Glutamatergic neuron (in vitro differentiated cells): ENCODE data around the gene FBLN5. TPM values are rescaled to one million over a fixed set of nuclear protein-coding genes. Genes with fewer than 3 reads are reported as not detected.

Source experiments
- DNase-seq: peaks from one replicate; pipeline ENCODE4 v3.0.0; 2022
- H3K27ac Mint-ChIP-seq: one replicate; pipeline ENCODE4 v1.8.0; 2020; ENCODE audit warnings: mild to moderate bottlenecking, mixed read lengths, inconsistent platforms; ENCODE audit not compliant: unreplicated experiment
- H3K27me3 Mint-ChIP-seq: one replicate; pipeline ENCODE4 v1.8.0; 2020; ENCODE audit warnings: mild to moderate bottlenecking, moderate library complexity, mixed read lengths, inconsistent platforms; ENCODE audit not compliant: unreplicated experiment
- H3K36me3 Mint-ChIP-seq: one replicate; pipeline ENCODE4 v1.8.0; 2020; ENCODE audit warnings: mild to moderate bottlenecking, mixed read lengths, inconsistent platforms; ENCODE audit not compliant: unreplicated experiment
- H3K4me1 Mint-ChIP-seq: one replicate; pipeline ENCODE4 v1.8.0; 2020; ENCODE audit warnings: mild to moderate bottlenecking, low read depth, mixed read lengths, inconsistent platforms; ENCODE audit not compliant: unreplicated experiment
- H3K4me3 Mint-ChIP-seq: one replicate; pipeline ENCODE4 v1.8.0; 2020; ENCODE audit warnings: mild to moderate bottlenecking, mixed read lengths, inconsistent platforms; ENCODE audit not compliant: unreplicated experiment
- H3K9me3 Mint-ChIP-seq: one replicate; pipeline ENCODE4 v1.8.0; 2020; ENCODE audit warnings: mild to moderate bottlenecking, moderate library complexity, mixed read lengths, inconsistent platforms; ENCODE audit not compliant: unreplicated experiment
- total RNA-seq: library from RNA; stranded (reverse); fragmentation: NEBNext Ultra II Directional; extraction: Animal tissue kit (Norgen Biotek cat#: 25700); gene quantifications from one replicate; pipeline ENCODE4 v1.2.1, GENCODE V29; 2021; ENCODE audit not compliant: unreplicated experiment
- TF ChIP-seq, protein P1 (sequence below): fragments of 200-600 bp; sonication (generic); IDR thresholded peaks from one replicate; pipeline ENCODE4 v1.5.0; 2021; ENCODE audit not compliant: partially characterized antibody, unreplicated experiment

Gene FBLN5
- total RNA-seq, 1 donor from 2014 or later = not detected

- DNase-seq = no peak
- TF ChIP-seq, protein P1, sequence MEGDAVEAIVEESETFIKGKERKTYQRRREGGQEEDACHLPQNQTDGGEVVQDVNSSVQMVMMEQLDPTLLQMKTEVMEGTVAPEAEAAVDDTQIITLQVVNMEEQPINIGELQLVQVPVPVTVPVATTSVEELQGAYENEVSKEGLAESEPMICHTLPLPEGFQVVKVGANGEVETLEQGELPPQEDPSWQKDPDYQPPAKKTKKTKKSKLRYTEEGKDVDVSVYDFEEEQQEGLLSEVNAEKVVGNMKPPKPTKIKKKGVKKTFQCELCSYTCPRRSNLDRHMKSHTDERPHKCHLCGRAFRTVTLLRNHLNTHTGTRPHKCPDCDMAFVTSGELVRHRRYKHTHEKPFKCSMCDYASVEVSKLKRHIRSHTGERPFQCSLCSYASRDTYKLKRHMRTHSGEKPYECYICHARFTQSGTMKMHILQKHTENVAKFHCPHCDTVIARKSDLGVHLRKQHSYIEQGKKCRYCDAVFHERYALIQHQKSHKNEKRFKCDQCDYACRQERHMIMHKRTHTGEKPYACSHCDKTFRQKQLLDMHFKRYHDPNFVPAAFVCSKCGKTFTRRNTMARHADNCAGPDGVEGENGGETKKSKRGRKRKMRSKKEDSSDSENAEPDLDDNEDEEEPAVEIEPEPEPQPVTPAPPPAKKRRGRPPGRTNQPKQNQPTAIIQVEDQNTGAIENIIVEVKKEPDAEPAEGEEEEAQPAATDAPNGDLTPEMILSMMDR = no peak
- Mint-ChIP-seq H3K27ac (no peak overlapping the region), H3K9me3 (no peaks in the 10 kb centered on the region), H3K36me3 (no peaks in the 10 kb centered on the region), H3K4me3 (peak overlapping the region; percentile 67), H3K4me1 (no peaks in the 10 kb centered on the region), H3K27me3 (peaks cover 8% of the 10 kb centered on the region)
Measured at GRCh38 chr14:91835197-91835919, 112.1 kb downstream of the FBLN5 start.

DNA sequence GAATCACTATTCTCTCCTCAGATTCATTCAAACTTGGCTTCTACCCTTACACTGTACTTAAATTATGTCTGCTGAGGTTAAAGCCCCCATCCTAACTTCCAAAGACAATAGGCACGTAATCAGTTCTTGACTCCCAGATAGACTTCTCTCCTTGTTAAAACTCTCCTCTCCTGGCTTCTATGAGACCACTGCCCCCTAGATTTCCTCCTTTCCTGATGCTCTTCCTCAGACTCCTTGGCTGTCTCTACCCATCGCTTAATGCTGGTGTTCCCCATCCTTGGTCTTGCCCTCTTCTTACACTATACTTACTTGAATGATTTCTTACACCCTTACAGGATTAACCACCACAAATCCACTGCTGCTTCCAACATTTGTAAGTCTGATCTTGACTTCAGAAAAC is 112.9 kb downstream of the FBLN5 start:
- Mint-ChIP-seq H3K4me1 (no peaks in the 10 kb centered on the region), H3K27me3 (peaks cover 8% of the 10 kb centered on the region), H3K4me3 (no peak overlapping the region), H3K27ac (no peak overlapping the region), H3K36me3 (no peaks in the 10 kb centered on the region), H3K9me3 (no peaks in the 10 kb centered on the region)
- DNase-seq = no peak
- TF ChIP-seq, protein P1 = no peak

DNA sequence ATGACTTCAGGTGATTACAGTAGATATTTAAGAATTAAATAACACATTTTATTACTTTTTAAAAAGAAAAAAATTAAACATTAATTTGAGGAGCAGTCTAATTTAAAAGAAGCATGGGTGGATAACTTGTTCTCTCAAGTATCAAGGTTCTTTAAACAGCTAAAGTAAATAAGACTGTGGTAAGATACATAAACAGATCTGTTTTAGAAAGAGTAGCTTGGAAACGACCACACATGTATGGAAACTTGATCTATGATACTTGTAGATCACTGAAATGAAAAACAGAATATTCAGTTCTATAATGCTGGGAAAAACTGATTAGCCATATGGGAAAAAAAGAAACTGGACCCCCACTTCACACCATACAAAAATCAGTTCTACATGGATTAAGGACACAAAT is 116.2 kb downstream of the FBLN5 start:
- peaks cover 2% of the 10 kb centered on the region for H3K9me3 Mint-ChIP-seq
- no peak for DNase-seq
- H3K36me3 Mint-ChIP-seq = no peaks in the 10 kb centered on the region
- peaks cover 5% of the 10 kb centered on the region for H3K27me3 Mint-ChIP-seq
- H3K4me3 Mint-ChIP-seq = no peak overlapping the region
- TF ChIP-seq, protein P1 = no peak
- H3K27ac Mint-ChIP-seq = no peak overlapping the region
- no peaks in the 10 kb centered on the region for H3K4me1 Mint-ChIP-seq

GRCh38 chr14:91830777-91831176 is 116.7 kb downstream of the FBLN5 start:
- DNase-seq = no peak
- H3K4me1 Mint-ChIP-seq = no peaks in the 10 kb centered on the region
- TF ChIP-seq, protein P1 = no peak

GRCh38 chr14:91829511-91829910 is 118.0 kb downstream of the FBLN5 start:
- peaks cover 2% of the 10 kb centered on the region for H3K27me3 Mint-ChIP-seq
- TF ChIP-seq, protein P1 = no peak
- peaks cover 2% of the 10 kb centered on the region for H3K9me3 Mint-ChIP-seq
- no peaks in the 10 kb centered on the region for H3K4me1 Mint-ChIP-seq
- no peaks in the 10 kb centered on the region for H3K36me3 Mint-ChIP-seq
- no peak overlapping the region for H3K27ac Mint-ChIP-seq
- DNase-seq = no peak
- no peak overlapping the region for H3K4me3 Mint-ChIP-seq

More at GRCh38 chr14:91830777-91831176, 116.7 kb downstream of the FBLN5 start:
- H3K27me3 Mint-ChIP-seq = peaks cover 5% of the 10 kb centered on the region
- H3K36me3 Mint-ChIP-seq = no peaks in the 10 kb centered on the region
- peaks cover 2% of the 10 kb centered on the region for H3K9me3 Mint-ChIP-seq
- H3K27ac Mint-ChIP-seq = no peak overlapping the region
- H3K4me3 Mint-ChIP-seq = no peak overlapping the region
